Measurements from ENCODE around the gene DMXL1.
"Not testable (repeated sequence)": the region's sequence is repeated elsewhere in the genome, so short reads cannot be mapped to it uniquely, and the experiment has no call there.

Gene DMXL1

DNA sequence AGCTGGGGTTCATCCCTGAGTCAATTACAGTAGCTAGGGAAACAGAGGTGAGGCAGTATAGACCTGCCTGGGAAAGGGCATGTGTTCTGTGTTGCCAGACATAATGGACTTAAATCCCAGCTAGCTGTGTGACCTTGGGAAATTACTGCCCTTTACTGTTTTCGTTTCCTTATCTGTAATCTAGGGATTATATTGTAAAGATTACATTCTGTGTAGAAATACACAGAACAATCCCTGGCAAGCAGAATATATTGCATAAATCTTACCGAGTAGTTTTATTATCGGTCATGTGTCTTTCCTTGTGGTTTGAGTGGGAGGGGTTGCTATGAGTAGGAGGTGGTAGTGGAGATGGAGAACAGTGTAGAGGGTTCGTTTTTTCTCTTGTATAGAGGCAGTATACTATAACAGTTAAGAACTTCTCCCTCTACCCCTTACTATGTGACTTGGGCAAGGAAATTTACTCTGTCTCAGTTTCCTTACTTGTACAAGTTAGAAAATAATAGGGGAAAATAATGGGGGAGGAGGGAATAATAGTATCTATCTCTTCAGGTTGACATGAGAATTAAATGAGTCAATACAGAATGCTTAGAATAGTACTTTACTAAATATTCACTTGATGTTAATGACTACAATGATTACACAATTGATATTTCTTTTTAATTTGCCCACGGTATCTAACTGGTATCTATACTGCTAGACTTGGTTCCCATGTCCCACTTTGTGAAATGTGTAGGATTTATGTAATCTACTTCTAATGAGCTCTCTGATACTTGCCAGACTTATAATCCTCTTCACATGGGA, 7.1 kb upstream of the DMXL1 start:
- DNase-seq = peak; percentile 70 to 78

DNA sequence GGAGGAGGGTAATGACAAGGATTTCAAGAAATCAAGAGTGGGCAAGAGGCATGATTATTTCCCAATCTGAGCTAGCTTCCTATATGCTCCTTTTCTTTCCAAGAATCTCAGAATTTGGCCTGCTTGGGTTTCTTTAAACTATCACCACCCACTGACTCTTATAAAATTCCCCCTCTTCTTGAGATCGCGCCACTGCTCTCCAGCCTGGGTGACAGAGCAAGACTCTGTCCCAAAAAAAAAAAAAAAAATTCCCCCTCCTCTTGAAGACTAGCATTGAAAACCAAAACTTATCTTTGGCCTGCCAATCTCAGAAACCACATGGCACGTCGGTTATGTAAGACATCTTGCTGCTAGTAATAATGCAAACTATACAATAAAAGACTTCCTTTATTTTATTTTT, 3.4 kb upstream of the DMXL1 start:
- DNase-seq = no peak

DNA sequence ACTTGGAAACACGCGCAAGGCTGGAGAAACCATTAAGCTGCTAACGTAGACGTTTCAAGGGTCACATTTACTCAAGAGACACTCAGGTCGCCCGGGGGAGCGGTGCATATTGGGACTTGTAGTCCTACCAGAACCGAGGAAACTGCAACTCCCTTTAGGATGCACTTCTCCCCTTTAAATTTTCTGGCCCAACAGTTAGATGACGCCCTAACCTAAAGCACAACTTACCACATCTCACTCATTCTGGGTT, 384 bp upstream of the DMXL1 start:
- DNase-seq = peak in 1 of 2 experiments; percentile 98

DNA sequence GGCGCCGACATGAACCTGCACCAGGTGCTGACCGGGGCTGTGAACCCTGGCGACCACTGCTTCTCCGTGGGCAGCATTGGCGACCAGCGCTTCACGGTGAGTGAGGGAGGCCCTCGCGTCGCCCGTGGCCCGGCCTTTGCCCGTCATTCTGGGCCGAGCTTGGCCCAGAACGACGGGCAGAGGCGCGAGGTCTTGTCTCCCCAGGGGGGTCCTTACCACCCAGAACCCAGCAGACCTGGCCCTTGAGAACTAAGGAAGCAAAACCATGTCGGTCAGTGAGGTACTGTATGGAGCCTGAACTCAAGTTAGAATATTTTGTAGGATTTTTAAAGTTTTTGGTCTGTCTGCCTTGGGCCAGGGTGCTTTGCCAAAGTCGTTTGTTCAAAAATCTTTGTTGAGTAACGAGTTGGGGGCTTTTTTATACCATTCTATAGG, 691 bp downstream of the DMXL1 start:
- peak in 1 of 2 experiments; percentile 29 for DNase-seq

DNA sequence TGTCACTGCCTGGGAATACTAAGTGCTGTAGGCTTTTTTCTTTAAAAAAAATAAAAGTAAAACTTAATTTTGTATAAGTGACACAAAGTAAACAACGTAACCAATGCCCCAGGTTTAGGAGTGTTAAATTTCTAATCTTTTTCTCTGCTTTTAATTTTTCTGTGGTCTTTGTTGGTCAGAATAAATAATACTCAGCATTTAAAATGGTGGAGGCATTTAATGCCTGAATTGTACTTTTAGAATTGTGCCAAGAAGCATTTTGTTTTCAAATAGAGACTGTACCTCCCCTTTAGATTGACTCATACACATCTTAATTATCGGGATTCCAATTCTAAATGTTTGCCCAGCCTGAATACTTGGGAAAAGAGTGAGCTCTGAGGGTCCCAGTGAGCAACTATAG, 1.6 kb downstream of the DMXL1 start:
- DNase-seq = no peak

DNA sequence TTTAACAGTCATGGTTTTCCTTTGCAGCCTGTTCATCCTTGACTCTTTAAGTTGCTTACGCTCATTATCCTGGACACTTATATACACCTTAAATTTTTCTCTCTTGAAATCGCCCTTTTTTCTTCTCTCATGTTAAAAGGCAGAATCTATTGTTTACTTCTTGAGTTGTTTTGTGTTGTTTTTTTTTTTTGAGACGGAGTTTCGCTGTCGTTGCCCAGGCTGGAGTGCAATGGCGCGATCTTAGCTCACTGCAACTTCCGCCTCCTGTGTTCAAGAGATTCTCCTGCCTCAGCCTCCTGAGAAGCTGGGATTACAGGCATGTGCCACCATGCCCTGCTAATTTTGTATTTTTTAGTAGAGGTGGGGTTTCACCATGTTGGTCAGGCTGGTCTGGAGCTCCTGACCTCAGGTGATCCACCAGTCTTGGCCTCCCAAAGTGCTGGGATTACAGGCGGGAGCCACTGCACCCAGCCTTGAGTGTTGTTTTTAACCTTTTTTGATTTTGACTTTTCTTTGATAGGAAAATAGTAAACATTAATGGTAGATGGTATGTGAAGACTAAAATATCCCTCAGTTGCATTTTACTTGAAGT, 3.0 kb downstream of the DMXL1 start:
- DNase-seq = not testable (repeated sequence)

DNA sequence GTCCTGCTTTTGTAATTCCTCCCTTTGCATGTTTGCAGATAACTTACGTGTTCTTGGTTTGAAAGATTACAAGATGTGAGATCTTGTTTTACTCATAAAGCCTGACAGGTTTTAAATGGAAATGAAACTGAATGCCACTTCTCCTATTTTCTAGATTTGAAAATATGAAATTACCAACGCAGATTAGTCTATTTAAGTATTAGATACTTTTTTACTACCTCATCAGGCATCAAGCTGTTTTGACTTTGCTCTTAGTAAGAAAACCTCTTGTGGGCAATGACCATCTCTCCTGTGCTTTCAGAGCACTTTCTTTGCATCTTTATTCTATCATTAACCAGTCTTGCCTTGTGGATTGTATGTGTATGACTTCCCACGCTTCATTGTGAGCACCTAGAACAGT, 3.5 kb downstream of the DMXL1 start:
- no peak for DNase-seq

DNA sequence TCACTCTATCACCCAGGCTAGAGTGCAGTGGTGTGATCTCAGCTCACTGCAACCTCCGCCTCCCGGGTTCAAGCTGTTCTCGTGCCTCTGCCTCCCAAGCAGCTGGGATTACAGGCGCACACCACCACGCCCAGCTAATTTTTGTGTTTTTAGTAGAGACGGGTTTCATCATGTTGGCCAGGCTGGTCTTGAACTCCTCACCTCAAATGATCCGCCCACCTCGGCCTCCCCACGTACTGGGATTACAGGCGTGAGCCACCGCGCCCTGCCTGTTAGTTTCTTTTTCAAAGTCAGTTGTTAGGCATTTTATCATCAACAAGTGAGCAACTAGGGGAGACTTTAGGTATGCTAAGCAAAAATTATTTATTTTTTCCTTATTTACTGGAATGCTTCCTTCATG, 4.4 kb downstream of the DMXL1 start:
- not testable (repeated sequence) for DNase-seq

DNA sequence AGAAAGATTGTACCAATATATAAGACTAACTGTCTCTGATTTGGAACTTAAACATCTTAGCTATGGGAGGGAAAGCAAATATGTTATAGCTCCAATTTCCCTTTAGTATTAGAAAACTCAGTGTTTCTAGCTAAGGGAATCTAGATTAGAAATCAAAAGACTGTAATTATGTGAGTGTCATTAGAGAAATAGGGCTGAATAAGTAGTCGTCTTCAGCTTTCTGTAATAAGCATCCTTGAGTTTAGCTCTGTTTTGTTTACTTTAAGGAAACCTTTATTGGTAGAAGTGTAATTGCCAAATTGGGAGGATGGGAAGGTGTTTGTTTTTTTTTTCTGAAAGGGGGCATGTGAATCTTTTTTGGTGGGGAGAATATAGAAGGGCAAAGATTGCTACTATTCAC, 5.2 kb downstream of the DMXL1 start:
- no peak for DNase-seq

DNA sequence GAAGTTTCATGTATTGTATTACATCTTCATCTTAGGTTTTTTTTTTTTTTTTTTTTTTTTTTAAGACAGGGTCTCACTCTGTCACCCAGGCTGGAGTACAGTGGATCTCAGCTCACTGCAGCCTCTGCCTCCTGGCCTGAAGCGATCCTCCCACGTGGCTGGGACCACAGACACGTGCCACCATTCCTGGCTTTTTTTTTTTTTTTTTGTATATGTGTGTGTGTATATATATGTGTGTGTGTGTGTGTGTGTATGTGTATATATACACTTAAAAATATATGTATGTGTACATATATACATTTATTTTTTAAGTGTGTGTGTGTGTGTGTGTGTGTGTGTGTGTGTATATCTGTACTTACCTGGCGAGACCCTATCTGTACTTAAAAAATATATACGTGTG, 6.6 kb downstream of the DMXL1 start:
- DNase-seq = no peak

DNA sequence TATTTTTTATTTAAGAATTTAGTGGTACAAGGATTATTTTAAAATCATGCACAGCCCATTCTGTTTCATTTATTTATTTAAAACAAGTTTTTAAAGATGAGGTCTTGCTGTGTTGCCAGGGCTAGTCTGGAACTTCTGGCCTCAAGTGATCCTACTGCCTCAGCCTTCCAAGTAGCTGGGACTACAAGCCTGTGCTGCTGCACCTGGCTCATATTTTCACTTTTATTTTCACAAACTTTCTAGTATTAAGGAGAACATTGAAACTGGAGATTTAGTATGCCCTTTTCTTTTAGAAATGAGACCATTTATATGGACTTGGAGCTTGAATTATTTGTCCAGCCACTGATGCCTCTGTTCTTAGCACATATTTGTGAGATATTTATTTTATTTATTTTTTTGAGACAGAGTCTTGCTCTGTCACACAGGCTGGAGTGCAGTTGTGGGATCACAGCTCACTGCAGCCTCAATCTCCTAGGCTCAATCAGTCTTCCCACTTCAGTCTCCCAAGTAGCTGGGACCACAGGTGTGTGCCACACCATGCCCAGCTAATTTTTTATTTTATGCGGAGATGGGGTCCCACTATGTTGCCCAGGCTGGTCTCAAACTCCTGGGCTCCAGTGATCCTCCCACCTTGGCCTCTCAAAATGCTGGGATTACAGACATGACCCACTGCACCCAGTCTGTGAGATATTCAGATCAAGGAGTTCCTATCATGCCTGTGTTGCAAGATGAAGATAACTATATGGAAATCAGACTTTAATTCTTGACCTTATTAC, 7.4 kb downstream of the DMXL1 start:
- DNase-seq = no peak

DNA sequence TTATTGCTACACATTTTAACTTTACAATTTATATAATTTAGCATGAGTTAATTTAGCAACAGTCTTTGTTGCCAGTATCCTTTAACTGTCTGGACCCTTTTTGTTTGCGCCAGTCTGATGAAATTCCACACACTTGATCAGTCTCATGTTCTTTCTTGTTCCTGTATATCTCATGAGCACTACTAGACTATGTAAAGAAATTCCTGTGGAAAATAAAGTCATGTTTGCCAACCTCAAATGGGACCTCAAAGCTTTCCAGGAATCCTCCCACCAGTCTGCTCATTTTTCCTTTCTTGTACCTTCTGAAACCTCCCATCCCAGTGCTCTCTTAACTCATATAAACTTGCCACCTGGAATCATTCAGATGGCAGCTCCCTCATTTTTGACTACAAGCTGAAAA, 8.0 kb downstream of the DMXL1 start:
- no peak for DNase-seq

DNA sequence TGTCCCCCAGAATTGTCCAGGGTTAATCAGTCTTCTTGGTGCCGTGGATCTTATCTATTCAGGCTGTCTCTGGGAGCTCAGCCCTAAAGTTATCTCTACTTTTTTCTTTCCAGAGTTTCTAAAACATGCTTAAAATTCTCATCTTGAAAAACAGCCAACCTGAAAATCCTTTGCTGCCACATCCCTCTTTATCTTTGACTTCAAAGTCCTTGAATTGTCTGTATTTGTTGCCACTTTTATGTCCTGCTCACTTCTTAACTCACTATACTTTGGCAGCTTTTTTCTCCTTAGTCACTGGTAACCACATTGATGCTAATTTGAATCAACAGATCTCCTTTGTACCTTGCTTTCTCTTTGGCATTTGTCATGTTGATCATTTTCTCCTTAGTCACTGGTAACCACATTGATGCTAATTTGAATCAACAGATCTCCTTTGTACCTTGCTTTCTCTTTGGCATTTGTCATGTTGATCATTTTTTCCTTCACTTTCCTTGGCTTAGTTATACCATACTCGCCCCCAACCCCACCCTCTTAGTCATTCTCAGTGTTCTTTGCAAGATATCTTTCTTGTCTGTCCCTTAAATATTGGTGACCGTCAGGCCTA, 8.5 kb downstream of the DMXL1 start:
- no peak for DNase-seq

DNA sequence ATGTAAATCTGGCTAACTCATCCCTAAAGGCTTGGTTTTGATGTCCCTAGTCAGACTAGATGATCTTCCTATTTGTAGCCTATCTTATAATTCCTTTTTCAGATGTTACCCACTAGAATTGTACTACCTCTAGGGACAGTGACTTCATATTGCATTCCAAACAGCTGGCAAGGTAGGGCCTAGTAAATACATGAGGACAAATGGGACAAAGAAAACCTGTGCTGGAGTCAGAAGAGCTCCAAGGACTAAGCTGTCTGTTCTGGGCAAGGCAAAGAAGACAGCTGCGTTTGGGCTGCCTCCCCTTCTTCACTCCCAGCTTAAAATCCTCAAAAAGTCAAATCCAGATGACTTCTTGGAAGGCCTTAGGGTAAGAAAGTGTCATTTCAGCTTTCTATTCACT, 10.0 kb downstream of the DMXL1 start:
- DNase-seq = no peak

DNA sequence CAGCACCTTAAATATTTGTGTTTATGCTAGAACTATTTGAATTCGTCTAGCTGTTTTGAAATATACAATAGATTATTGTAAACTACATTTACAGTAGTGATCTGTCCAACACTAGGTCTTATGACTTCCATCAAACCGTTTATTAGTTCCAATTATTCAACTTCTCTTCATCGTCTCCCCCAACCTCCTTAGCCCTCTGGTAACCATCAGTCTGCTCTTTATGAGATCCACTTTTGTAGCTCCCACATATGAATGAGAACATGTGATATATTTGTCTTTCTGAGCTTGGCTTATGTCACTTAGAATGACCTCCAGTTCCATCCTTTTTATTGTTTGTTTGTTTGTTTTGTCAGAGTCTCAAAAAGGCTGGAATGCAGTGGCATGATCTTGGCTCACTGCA, 11.8 kb downstream of the DMXL1 start:
- no peak for DNase-seq

DNA sequence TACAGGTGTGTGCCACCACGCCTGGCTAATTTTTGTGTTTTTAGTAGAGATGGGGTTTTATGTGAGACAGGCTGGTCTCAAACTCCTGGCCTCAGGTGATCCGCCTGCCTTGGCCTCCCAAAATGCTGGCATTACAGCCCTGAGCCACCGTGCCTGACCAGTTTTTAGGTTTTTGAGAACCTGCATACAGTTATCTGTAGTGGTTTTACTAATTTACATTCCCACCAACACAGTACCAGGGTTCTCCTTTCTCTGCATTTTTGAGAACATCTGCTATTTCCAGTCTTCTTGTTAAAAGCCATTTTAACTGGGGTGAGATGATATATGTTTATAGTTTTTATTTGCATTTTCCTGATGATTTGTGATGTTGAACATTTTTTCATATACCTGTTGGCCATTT, 12.8 kb downstream of the DMXL1 start:
- DNase-seq = no peak

DNA sequence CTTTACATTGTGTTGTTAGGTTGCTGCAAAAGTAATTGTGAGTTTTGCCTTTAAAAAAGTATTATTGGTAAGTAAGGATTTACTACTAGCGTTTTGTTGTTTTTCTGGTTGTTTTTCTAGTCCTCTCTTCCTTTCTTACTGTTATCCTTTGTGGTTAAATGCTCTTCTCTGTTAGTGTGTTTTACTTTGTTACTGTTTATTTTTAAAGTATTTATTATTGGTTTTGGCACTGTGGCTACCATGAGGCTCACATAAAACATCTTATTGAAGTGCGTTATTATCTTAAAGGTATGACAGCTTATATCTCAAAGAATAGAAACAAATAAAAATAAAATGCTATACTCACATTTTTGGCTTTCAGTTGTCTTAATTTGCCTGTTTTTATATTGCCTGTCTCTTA, 17.6 kb downstream of the DMXL1 start:
- no peak for DNase-seq

DNA sequence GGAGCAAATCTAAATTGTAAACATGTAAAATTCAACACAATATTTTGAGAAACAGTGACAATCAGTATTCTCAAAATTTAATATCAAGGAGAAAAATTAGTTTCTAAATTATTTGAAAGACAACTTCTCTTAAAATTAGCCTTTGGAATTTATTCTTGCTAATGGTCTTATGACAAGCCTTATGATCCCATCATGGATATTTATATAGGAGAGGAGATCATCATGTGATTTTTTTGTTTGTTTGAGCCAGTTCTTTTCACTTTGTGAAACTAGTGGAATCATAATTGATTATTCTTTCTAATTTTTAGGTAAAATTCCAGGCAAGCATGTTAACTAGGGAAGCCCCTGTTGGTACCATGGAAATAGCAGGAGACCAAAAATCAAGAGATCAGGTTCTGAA, 24.7 kb downstream of the DMXL1 start:
- DNase-seq = no peak

DNA sequence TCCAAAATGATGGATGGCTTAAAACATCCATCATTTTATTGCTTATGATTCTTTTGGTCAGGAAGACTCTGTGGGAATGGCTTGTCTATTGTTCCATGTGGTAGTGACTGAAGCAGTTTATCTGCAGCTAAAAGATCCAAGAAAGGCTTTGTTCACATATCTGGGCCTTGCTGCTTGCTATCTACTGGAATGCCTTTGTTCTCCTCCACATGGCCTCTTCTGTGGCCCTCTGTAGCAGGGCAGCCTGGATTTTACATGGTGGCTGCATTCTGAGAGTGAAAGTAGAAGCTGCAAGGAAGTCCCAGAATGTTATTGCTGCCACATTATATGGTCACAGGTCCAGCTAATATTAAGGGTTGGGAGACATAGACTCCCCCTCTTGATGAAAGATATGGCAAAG, 35.1 kb downstream of the DMXL1 start:
- no peak for DNase-seq

DNA sequence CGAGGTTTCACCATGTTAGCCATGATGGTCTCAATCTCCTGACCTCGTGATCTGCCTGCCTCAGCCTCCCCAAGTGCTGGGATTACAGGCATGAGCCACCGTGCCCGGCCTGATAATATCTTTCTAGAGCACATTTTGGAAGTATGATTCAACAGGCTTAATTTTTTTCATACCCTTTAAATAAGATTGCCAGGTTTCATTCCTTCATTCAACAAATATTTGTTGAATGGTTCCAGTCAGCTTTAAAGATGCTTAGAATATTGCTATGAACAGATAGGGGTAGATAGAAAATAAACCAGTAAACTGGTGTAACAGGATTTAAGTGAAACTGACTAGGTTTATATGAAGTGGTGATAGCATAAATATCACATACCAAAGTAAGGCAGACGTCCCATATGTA, 41.3 kb downstream of the DMXL1 start:
- DNase-seq = no peak

DNA sequence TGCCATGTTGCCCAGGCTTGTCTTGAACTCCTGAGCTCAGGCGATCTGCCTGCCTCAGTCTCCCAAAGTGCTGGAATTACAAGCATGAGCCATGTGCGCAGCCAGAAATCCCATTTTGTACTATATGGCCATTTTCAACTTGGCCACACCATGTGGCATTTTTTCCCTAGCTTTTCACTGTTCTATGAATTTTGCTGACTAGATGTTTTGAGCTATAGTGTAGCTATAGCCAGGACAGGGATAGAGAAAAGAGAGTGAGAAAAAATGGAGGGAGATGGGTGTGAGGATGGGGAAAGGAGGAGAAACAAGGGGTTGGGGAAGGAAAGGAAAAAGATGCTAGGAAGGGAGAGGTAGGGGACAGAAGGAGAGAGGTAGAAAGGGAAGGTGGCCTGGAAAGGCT, 46.4 kb downstream of the DMXL1 start:
- DNase-seq = no peak

DNA sequence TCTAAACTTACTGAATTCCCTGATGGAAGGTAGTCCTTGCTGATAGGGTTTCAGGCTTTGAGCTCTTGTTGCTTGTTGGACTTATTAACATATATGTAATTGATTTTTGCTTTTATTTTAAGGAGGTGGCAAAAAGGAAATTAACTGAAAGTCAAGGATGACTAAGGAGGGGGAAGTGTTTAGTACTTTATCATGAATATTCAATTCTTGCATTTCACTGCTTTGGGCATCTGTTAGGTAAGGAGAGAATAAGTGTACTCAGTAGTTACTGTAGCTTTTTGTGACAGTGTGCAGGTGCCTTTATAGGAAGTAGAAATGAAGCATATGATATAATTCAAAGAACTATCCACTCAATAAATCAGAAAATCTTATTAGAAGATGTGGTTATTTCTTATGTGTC, 47.1 kb downstream of the DMXL1 start:
- DNase-seq = no peak

DNA sequence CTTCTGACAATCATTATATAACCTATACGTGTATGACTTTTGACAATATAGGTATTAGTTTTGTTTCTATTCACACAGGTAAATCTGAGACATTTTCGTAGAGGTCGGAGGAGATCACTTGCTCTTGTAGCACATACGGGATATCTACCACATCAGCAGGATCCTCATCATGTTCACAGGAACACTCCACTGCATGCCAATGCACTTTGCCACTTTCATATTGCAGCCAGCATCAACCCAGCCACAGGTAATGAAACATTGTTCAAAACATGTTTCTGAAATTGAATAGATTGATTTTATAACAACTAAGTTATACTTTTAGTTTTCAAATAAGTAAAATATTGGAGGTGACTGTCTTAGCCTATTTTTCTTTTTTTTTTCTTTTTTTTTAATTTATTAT, 50.0 kb downstream of the DMXL1 start:
- DNase-seq = no peak

DNA sequence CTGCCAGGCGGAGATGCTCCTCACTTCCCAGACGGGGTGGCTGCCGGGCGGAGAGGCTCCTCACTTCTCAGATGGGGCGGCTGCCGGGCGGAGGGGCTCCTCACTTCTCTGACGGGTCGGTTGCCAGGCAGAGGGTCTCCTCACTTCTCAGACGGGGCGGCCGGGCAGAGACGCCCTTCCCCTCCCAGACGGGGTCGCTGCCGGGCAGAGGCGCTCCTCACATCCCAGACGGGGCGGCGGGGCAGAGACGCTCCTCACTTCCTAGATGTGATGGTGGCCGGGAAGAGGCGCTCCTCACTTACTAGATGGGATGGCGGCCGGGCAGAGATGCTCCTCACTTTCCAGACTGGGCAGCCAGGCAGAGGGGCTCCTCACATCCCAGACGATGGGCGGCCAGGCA, 51.6 kb downstream of the DMXL1 start:
- DNase-seq = not testable (repeated sequence)
